Suppressor macrophage treated with lipopolysaccharide for 1 hour (primary cell): ENCODE measurements around the gene SYNE2.
A peak's percentile ranks its signal among the peaks of the same experiment; 100 is the strongest.

Source experiments
- DNase-seq, 3 donors: peaks; one replicate each; pipeline ENCODE4 v3.0.0-alpha.2; 2020 to 2022

Gene SYNE2

GRCh38 chr14:63875311-63875710, 22.5 kb downstream of the SYNE2 start:
- DNase-seq: no peak

DNA sequence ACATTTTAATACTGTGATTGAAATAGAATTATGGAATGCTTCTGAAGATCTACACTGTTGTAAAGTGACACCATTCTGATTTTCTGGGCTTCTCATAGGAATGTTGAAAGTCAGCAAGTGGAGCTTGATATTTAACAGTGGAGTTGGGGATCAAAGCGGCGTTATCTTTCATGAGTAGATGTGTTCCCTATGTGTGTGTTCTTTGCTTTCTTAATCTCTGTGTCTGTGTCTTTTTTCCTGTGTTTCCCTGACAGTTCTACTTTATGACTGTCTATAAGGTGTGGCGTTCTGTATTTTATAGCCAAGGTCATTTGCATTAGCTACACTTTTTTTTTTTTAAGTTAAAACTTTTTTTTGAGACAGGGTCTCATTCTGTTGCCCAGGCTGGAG, 24.7 kb downstream of the SYNE2 start:
- DNase-seq: no peak

- DNase-seq: no peak
Observed at GRCh38 chr14:63878052-63878451, 25.2 kb downstream of the SYNE2 start.

DNA sequence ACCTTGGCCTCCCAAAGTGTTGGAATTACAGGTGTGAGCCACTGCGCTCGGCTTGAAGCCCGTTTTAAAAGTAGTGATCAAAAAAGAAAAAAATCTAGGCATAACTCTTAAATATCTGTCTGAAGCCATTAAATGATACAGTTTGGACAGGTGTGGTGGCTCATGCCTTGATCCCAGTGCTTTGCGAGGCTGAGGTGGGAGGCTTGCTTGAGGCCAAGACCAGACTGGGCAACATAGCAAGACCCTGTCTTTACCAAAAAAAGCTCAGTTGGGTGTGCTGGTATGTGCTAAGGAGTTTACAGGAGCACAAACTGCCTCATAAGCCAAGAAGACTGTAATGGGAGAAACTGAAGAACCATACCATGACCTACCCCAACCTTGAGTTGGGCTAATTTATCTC, 26.0 kb downstream of the SYNE2 start:
- DNase-seq: no peak

DNA sequence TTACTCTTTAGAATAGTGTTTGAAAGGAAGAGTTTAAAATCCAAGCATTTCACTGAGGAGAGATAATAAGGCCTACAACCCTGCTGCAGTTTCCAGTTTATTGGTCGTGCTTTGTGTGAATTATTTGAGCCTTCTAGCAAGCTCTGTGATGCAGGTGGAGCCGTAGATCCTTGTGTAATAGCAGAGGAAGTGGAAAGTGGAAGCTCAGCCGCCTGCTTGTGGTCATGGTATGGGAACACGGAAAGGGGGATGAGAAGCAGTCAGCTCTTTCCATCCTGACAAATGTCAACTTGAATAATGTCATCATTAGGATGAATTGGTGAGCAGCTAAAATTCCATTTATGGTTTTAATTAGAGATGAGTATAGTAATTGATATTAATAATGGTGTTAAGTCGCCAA, 29.1 kb downstream of the SYNE2 start:
- peak in 2 of 3 donors; percentile 15 to 27 for DNase-seq

GRCh38 chr14:63887899-63888298, 35.1 kb downstream of the SYNE2 start:
- DNase-seq: no peak

DNA sequence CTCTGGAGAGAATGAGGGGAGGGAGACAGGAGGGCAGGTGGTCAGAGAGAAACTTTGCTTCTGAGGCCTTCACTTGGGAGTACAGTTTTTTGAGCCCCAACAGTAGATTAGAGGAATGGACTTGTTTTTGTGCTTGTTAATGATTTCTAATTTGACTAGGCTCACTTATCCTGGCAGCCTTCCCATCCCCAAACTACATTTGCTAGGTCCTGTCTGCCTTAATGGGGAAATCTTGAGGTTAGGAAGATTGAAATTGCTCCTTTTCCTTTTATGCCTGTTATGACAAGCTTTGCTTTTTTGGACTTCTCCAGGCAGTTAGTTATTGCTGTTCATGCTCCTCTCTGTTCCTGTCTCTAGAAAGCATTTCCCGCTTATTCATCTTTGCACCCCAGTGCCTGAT, 37.7 kb downstream of the SYNE2 start:
- DNase-seq: no peak

- no peak for DNase-seq
Observed at GRCh38 chr14:63891148-63891975, 38.6 kb downstream of the SYNE2 start.

DNA sequence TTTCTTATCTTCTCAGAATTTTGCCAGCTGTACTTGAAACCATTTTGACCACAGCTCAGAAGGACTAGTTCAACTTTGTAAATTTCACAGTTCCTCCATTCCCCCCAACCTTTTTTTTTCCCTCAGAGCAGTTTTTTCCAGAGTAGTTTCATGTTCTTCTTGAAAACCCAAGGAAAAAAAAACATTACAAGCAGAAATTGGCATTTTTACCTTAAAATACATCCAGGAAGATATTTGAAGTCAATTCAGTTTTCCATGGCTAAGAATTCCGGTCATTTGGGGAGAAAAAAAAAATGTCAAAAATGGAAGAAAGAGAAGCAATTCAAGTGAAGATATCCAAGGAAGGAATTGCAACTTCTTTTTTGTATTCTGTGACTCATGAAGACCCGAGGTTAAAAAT, 39.5 kb downstream of the SYNE2 start:
- DNase-seq: no peak

DNA sequence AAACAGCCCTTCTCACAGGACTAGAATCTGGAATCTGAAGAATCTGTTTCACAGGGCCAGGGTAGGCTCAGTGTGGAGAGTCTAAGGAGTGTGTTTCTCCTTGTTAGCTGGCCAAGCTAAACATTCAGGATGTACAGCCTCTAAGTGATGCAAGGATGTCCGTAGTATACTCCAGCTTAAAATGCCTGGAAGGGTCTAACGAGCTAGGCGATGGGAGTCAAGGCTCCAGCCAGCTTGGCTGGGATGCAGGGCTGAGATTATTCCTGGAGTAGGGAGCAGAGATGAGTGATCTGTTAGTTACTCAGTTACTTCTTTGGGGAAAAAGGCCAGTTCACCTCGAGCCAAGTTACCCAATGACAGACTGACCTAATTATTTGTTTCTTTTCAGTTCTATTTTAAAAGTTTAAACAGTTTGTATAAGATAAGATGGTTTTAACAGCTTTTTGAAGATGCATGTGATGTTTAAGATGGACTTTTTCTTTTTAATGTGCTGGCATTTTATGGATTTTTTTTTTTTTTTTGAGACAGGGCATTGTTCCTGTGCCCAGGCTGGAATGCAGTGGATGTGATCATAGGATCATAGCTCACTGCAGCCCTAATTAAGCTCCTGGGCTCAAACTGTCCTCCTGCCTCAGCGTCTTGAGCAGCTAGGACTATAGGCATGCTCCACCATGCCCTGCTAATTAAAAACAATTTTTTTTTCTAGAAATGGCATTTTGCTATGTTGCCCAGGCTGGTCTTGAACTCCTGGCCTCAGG, 41.1 kb downstream of the SYNE2 start:
- no peak for DNase-seq

DNA sequence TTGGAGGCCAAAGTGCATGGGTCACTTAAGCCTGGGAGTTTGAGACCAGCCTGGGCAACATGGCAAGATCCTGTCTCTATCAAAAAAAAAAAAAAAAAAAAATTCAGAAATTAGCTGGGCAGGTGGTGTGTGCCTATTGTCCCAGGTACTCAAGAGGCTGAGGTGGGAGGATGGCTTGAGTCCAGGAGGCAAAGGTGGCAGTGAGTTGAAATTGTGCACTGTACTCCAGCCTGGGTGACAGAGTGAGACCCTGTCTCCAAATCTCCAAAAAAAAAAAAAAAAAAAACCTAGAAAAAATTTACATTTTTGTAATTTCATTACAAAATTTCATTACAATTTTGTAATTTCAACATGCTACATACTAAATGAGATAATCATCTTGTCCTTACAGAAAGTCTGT, 42.7 kb downstream of the SYNE2 start:
- DNase-seq: no peak

GRCh38 chr14:63896278-63896720, 43.5 kb downstream of the SYNE2 start:
- no peak for DNase-seq

DNA sequence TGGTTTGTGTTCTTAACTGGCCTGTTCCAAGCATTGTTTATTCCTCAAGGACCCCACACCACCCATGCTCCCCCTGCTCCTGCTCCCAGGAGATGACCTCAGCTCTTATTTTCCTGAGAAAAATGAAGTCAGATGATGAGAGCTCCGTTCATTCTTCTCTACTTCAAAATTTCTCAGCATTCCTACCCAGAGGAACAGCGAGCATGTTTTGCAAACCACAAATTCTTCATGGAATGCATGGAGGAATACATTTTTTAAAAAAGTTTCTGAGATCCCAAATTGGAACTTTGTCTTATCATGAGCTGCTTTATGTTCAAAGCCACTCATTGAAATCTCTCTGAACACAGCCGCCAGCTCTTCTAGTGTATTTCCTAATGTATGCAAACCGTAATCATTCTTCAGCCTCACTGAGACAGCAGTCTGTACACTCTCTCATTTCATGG, 44.9 kb downstream of the SYNE2 start:
- DNase-seq: no peak

DNA sequence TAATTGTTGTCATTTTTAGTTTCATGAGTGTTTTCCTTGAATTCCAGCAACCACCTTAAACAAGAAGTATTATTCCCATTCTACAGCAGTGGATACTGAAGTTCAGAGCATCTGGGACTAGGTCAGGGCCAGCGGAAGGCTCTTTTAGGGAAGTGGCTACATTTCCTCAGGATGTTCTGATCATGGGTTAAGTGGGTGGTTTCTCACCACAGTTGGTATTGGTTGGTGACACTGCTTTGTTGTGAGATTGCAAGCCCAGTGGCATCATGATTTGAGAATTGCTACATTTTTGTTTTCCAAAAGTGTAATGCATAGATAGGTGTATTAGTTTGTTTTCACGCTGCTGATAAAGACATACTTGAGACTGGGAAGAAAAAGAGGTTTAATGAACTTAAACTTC, 47.1 kb downstream of the SYNE2 start:
- peak; percentile 70 to 77 (median 71) for DNase-seq

- DNase-seq: peak; percentile 63 to 86 (median 81)
Observed at GRCh38 chr14:63901434-63902085, 48.8 kb downstream of the SYNE2 start.

- DNase-seq: no peak
Observed at GRCh38 chr14:63902375-63902976, 49.7 kb downstream of the SYNE2 start.

DNA sequence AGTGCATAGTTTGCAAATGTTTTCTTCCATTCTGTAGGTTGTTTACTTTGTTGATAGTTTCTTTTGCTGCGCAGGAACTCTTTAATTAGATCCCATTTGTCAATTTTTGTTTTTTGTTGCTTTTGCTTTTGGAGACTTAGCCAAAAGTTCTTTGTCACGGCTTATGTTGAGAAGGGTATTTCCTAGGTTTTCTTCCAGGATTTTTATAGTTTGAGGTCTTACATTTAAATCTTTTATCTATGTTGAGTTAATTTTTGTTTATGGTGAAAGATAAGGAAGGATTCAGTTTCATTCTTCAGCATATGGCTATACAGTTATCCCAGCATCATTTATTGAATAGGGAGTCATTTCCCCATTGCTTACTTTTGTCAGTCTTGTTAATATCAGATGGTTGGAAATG, 51.9 kb downstream of the SYNE2 start:
- no peak for DNase-seq

DNA sequence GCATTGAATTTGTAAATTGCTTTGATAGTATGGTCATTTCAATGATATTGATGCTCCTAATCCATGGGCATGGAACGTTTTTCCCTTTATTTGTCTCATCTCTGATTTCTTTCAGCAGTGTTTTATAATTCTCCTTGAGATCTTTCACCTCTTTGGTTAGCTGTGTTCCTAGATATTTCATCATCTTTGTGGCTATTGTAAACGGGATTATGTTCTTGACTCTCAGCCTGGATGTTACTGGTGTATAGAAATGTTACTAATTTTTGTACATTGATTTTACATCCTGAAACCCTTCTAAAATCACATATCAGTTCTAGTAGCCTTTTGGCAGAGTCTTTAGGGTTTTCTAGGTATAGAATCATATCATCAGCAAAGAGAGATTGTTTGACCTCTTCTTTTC, 52.6 kb downstream of the SYNE2 start:
- no peak for DNase-seq

DNA sequence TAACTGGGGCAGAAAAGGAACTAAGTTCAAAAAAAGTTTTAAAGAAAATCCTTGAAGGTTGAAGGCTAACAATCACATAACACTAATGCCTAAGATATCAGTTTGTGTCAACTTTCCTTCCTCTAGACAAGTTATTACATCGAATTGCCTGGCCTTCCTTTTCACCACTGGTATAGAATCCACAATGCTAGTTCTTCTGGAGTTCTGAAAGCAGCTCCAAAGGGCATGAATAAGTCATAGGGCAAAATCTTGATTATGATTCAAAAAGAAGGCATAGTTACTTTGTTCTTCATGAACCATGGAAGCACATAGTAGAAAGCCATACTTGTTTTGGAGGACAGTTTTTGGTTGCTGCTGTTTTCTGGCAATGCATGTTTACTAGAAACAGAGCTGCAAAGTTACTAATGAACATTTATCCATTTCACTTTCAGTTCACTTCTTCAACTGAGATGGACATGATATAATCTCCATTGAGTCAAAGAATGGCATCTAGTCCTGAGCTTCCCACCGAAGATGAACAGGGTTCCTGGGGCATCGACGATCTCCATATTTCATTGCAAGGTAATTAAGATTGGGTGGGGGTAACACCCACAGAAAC, 56.0 kb downstream of the SYNE2 start:
- peak in 2 of 3 donors; percentile 5 to 20 for DNase-seq

DNA sequence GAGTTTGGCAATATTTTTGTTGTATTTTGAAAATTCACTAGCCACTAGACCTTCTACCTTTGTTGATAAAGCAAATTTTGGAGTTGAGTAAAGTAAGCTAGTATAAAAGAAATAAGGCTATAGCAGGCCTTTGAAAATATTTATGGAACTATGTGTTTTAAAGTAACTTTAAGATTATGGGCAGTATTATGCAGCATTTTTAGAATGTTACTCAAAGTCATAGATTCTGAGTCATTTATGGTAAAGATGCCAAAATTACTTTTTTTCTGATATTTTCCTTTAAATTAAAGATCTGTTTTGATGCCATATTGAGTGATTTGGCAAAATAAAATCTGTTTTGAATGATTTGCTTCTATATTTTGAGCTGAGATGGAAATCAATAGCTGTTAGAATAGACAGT, 57.2 kb downstream of the SYNE2 start:
- DNase-seq: no peak

GRCh38 chr14:63910583-63911363, 58.0 kb downstream of the SYNE2 start:
- no peak for DNase-seq

GRCh38 chr14:63911404-63911803, 58.6 kb downstream of the SYNE2 start:
- no peak for DNase-seq
